H1 (cell line): ENCODE measurements around the gene LEUTX. TPM values are rescaled to one million over a fixed set of nuclear protein-coding genes. Genes with fewer than 3 reads are reported as not detected.

Source experiments
- CTCF ChIA-PET: fragments of 300-600 bp; sonication (Branson Sonifier 250); formaldehyde crosslinking; loops from one replicate; lab custom pipeline; 2021; ENCODE audit not compliant: partially characterized antibody; lab: Charles Lee
- POLR2A ChIA-PET: fragments of 300-600 bp; sonication (Branson Sonifier 250); formaldehyde crosslinking; loops from one replicate; lab custom pipeline; 2021; ENCODE audit warnings: inconsistent platforms; ENCODE audit not compliant: partially characterized antibody; lab: Charles Lee
- DNase-seq, 2 experiments: peaks; one replicate each; pipeline versions ENCODE4 v3.0.0 to v3.0.0-alpha.2; 2010 to 2022; ENCODE audit warnings: low spot score in 2 of 2, low read depth in 1 of 2, mixed read lengths in 1 of 2
- FAIRE-seq: peaks from 2 replicates; lab custom pipeline; 2011; peaks lifted over from hg19 to GRCh38; lab: Jason Lieb, UNC
- H2AFZ ChIP-seq: 2 replicates; pipeline ENCODE4 v1.8.1; 2012; ENCODE audit warnings: low read length, inconsistent platforms
- H2AK5ac ChIP-seq: 2 replicates; pipeline ENCODE4 v1.6.1; 2013; ENCODE audit warnings: low read depth, low read length
- H2BK120ac ChIP-seq: replicated peaks from 2 replicates; pipeline ENCODE3; 2013; ENCODE audit warnings: low read depth, low read length, inconsistent platforms
- H2BK12ac ChIP-seq: 2 replicates; pipeline ENCODE4 v1.6.1; 2013; ENCODE audit warnings: low read depth, low read length
- H2BK15ac ChIP-seq: 2 replicates; pipeline ENCODE4 v1.6.1; 2013; ENCODE audit warnings: low read length
- H2BK20ac ChIP-seq: 2 replicates; pipeline ENCODE4 v1.6.1; 2013; ENCODE audit warnings: low read length
- H2BK5ac ChIP-seq: 2 replicates; pipeline ENCODE4 v1.6.1; 2013; ENCODE audit warnings: low read depth, low read length
- H3K14ac ChIP-seq: 2 replicates; pipeline ENCODE4 v1.6.1; 2013; ENCODE audit warnings: inconsistent platforms; ENCODE audit not compliant: insufficient read length
- H3K18ac ChIP-seq: 2 replicates; pipeline ENCODE4 v1.6.1; 2013; ENCODE audit warnings: low read length; ENCODE audit errors: extremely low read depth
- H3K23ac ChIP-seq: 2 replicates; pipeline ENCODE4 v1.6.1; 2013; ENCODE audit warnings: inconsistent platforms; ENCODE audit not compliant: insufficient read length
- H3K23me2 ChIP-seq: 2 replicates; pipeline ENCODE4 v1.6.1; 2013; ENCODE audit warnings: low read depth, low read length
- H3K27ac ChIP-seq: 2 replicates; pipeline ENCODE4 v1.6.1; 2011; ENCODE audit warnings: low read depth, low read length, inconsistent platforms
- H3K27me3 ChIP-seq, 4 experiments: replicated peaks in 1 of 4; 1 replicate in 1 of 4; 2 replicates in 3 of 4; pipeline versions ENCODE4 v1.6.1 to v1.8.1; 2011 to 2013; ENCODE audit warnings: low read length in 3 of 4, mild to moderate bottlenecking in 3 of 4, inconsistent platforms in 2 of 4, mixed read lengths in 2 of 4, moderate library complexity in 1 of 4; ENCODE audit not compliant: control insufficient read depth in 3 of 4, insufficient read depth in 3 of 4; ENCODE audit errors: extremely low read depth in 1 of 4
- H3K36me3 ChIP-seq, 4 experiments: 2 replicates each; pipeline versions ENCODE4 v1.6.1 to v1.8.1; 2011 to 2013; ENCODE audit warnings: mild to moderate bottlenecking in 4 of 4, low read length in 3 of 4, moderate library complexity in 2 of 4, control low read depth in 1 of 4, inconsistent platforms in 1 of 4; ENCODE audit not compliant: insufficient read depth in 4 of 4, control insufficient read depth in 2 of 4
- H3K4ac ChIP-seq: replicated peaks from 2 replicates; pipeline ENCODE3; 2013; ENCODE audit warnings: low read length, low read depth, mixed read lengths, inconsistent platforms; ENCODE audit not compliant: insufficient read length
- H3K4me1 ChIP-seq, 4 experiments: replicated peaks in 1 of 4; 1 replicate in 1 of 4; 2 replicates in 3 of 4; pipeline versions ENCODE4 v1.6.1 to v1.8.1; 2011 to 2013; ENCODE audit warnings: low read length in 3 of 4, inconsistent platforms in 2 of 4, mixed read lengths in 1 of 4; ENCODE audit not compliant: insufficient read depth in 4 of 4, control insufficient read depth in 3 of 4
- H3K4me2 ChIP-seq, 2 experiments: 2 replicates each; pipeline versions ENCODE4 v1.6.1 to v1.8.1; 2011 to 2013; ENCODE audit warnings: low read depth in 2 of 2, low read length in 2 of 2, control low read depth in 1 of 2, inconsistent platforms in 1 of 2, mild to moderate bottlenecking in 1 of 2; ENCODE audit not compliant: insufficient read depth in 1 of 2
- H3K4me3 ChIP-seq, 4 experiments: fragments of 200-600, 300-600 bp in 1 of 4; sonication (generic), shearing (Covaris generic), sonication (Bioruptor Twin) in 1 of 4; 2 replicates each; pipeline versions ENCODE4 v1.5.1 to v1.8.1; 2011 to 2016; ENCODE audit warnings: low read length in 4 of 4, low read depth in 3 of 4, control low read depth in 2 of 4, inconsistent platforms in 2 of 4, mild to moderate bottlenecking in 2 of 4, mixed read lengths in 1 of 4, moderate library complexity in 1 of 4; ENCODE audit not compliant: insufficient read depth in 2 of 4; ENCODE audit errors: extremely low read depth in 1 of 4
- H3K56ac ChIP-seq: replicated peaks from 2 replicates; pipeline ENCODE3; 2013; ENCODE audit warnings: low read depth, mild to moderate bottlenecking, mixed read lengths, low read length, inconsistent platforms; ENCODE audit not compliant: insufficient read length
- H3K79me1 ChIP-seq: 2 replicates; pipeline ENCODE4 v1.6.1; 2013; ENCODE audit warnings: low read depth, low read length, control low read depth
- H3K79me2 ChIP-seq, 2 experiments: 2 replicates each; pipeline versions ENCODE4 v1.6.1 to v1.8.1; 2012 to 2013; ENCODE audit warnings: low read length in 2 of 2, mild to moderate bottlenecking in 2 of 2, inconsistent platforms in 1 of 2; ENCODE audit not compliant: insufficient read depth in 2 of 2, control insufficient read depth in 1 of 2
- H3K9ac ChIP-seq, 4 experiments: replicated peaks in 1 of 4; 1 replicate in 1 of 4; 2 replicates in 3 of 4; pipeline versions ENCODE4 v1.6.1 to v1.8.1; 2011 to 2013; ENCODE audit warnings: low read depth in 3 of 4, low read length in 3 of 4, control low read depth in 2 of 4, mild to moderate bottlenecking in 2 of 4, moderate library complexity in 2 of 4, inconsistent platforms in 1 of 4; ENCODE audit errors: extremely low read depth in 1 of 4
- H3K9me3 ChIP-seq, 2 experiments: 2 replicates each; pipeline versions ENCODE4 v1.6.1 to v1.8.1; 2012 to 2013; ENCODE audit warnings: mild to moderate bottlenecking in 2 of 2, moderate library complexity in 2 of 2, control low read depth in 1 of 2, inconsistent platforms in 1 of 2, low read depth in 1 of 2, low read length in 1 of 2, mixed read lengths in 1 of 2; ENCODE audit not compliant: insufficient read depth in 2 of 2
- H4K20me1 ChIP-seq, 2 experiments: replicated peaks in 1 of 2; 2 replicates each; pipeline versions ENCODE3 to v1.8.1; 2011 to 2013; ENCODE audit warnings: inconsistent platforms in 2 of 2, low read length in 2 of 2, mild to moderate bottlenecking in 1 of 2; ENCODE audit not compliant: insufficient read depth in 2 of 2, control insufficient read depth in 1 of 2
- H4K5ac ChIP-seq: 2 replicates; pipeline ENCODE4 v1.6.1; 2013; ENCODE audit warnings: low read length, low read depth, mixed read lengths, inconsistent platforms; ENCODE audit not compliant: insufficient read length
- H4K8ac ChIP-seq: 2 replicates; pipeline ENCODE4 v1.8.0; 2013; ENCODE audit warnings: mild to moderate bottlenecking, moderate library complexity, low read length, inconsistent platforms; ENCODE audit not compliant: insufficient read depth; ENCODE audit errors: extremely low read depth
- H4K91ac ChIP-seq: replicated peaks from 2 replicates; pipeline ENCODE3; 2013; ENCODE audit warnings: low read length, mixed read lengths, inconsistent platforms; ENCODE audit not compliant: insufficient read length
- CHD1 ChIP-seq: IDR thresholded peaks from 2 replicates; pipeline ENCODE4 v1.6.1; 2012; ENCODE audit warnings: low read depth, low read length, improper control_type of control experiment
- CTCF ChIP-seq, 3 experiments: IDR thresholded peaks; 1 replicate in 2 of 3; 2 replicates in 1 of 3; pipeline versions ENCODE4 v1.5.1 to v1.6.1; 2011; ENCODE audit warnings: low read length in 3 of 3, mild to moderate bottlenecking in 3 of 3, inconsistent platforms in 2 of 3, low read depth in 1 of 3, moderate library complexity in 1 of 3; ENCODE audit not compliant: insufficient read depth in 1 of 3; ENCODE audit errors: control extremely low read depth in 1 of 3
- JUND ChIP-seq: IDR thresholded peaks from 2 replicates; pipeline ENCODE4 v1.6.1; 2011; ENCODE audit warnings: mild to moderate bottlenecking, improper control_type of control experiment, low read length
- KDM5A ChIP-seq: fragments of 200-600 bp; IDR thresholded peaks from 2 replicates; pipeline ENCODE4 v1.7.1; 2012; ENCODE audit warnings: mild to moderate bottlenecking, low read length, inconsistent platforms, mixed read lengths
- RAD21 ChIP-seq, 2 experiments: IDR thresholded peaks in 1 of 2; conservative IDR thresholded peaks in 1 of 2; 2 replicates each; pipeline ENCODE4 v1.6.1; 2011; ENCODE audit warnings: low read depth in 2 of 2, low read length in 2 of 2, improper control_type of control experiment in 1 of 2, inconsistent platforms in 1 of 2, mild to moderate bottlenecking in 1 of 2, moderate library complexity in 1 of 2
- TBP ChIP-seq: IDR thresholded peaks from 2 replicates; pipeline ENCODE4 v1.6.1; 2011; ENCODE audit warnings: low read depth, low read length, improper control_type of control experiment
- WGBS, 2 experiments: shearing (Covaris generic) in 1 of 2; methylation state at CpG; one replicate each; pipeline versions ENCODE4 v1.1.6 to v1.1.7; 2013 to 2015; ENCODE audit warnings: low lambda C conversion rate in 2 of 2, mixed read lengths in 2 of 2, inconsistent platforms in 1 of 2, low coverage in 1 of 2, missing lambda C conversion rate in 1 of 2; ENCODE audit not compliant: insufficient replicate concordance in 2 of 2, insufficient coverage in 1 of 2, insufficient read length in 1 of 2; ENCODE audit errors: extremely low coverage in 1 of 2, missing lambda C conversion rate in 1 of 2; 5-methylcytosine and 5-hydroxymethylcytosine counted together
- polyA plus RNA-seq, 7 experiments: library from polyadenylated mRNA; depleted of rRNA in 3 of 7; stranded (reverse) in 5 of 7; unstranded in 2 of 7; fragments of >200 nt in 5 of 7; fragments of 200-250 nt in 2 of 7; gene quantifications; 1 replicate in 5 of 7; 2 replicates in 1 of 7; 4 replicates in 1 of 7; pipeline versions ENCODE4 v1.2.1 to v1.2.3, GENCODE V29; 2011 to 2013; ENCODE audit warnings: missing spikeins in 2 of 7, mixed read lengths in 2 of 7
- total RNA-seq: library from RNA; stranded (reverse); fragmentation: NEBNext Ultra II Directional; extraction: Animal tissue kit (Norgen Biotek cat#: 25700); gene quantifications from 2 replicates; pipeline ENCODE4 v1.2.1, GENCODE V29; 2021

LEUTX gene
- total and polyA plus RNA-seq, 2 of the 8 experiments (the other 6 are each of a cell fraction or from before 2014, with no cell fraction given), result not detected

GRCh38 chr19:39765091-39766076 lies 13.3 kb upstream of the LEUTX start:
- ChIA-PET CTCF (interaction anchor here (0.6 to 7.9 kb wide), 22 partner anchors 7 to 257 kb away, joined by 3 to 50 read pairs (median 4); no protein-coding TSS in a partner anchor), POLR2A (no interaction called here)
- H3K9me3 ChIP-seq, result peaks cover 0 to 5% of the 10 kb centered on the region in 2 experiments; a peak in 1 of 4 replicates
- FAIRE-seq, result peak; percentile 85
- H3K36me3 ChIP-seq, result no peaks in the 10 kb centered on the region
- no peak overlapping the region for H3K4me3 ChIP-seq
- no peaks in the 10 kb centered on the region for H3K79me1 ChIP-seq
- H3K27ac ChIP-seq, result no peak overlapping the region
- no peak overlapping the region for H3K18ac ChIP-seq
- no peak overlapping the region for H3K4ac ChIP-seq
- no peaks in the 10 kb centered on the region for H4K20me1 ChIP-seq
- no peaks in the 10 kb centered on the region for H3K79me2 ChIP-seq
- no peak overlapping the region for H4K91ac ChIP-seq
- no peak overlapping the region for H2AFZ ChIP-seq
- no peaks in the 10 kb centered on the region for H3K23me2 ChIP-seq
- TF ChIP-seq TBP, result no peak
- no peak for TF ChIP-seq CHD1
- TF ChIP-seq CTCF (IDR thresholded peaks at IDR 0.05; ENCODE audit: control extremely low read depth in 1 of 3, insufficient read depth in 1 of 3, low read depth in 1 of 3, low read length in 3 of 3), result peak; percentile 72 to 80 (median 72)
- no peak for TF ChIP-seq KDM5A
- TF ChIP-seq JUND, result no peak
- TF ChIP-seq RAD21 (IDR thresholded peaks at IDR 0.05 in 1 of 2, conservative IDR thresholded peaks at IDR 0.05 in 1 of 2; ENCODE audit: low read depth in 2 of 2, low read length in 2 of 2), result peak in 1 of 2 experiments; percentile 49; a peak in 3 of 4 replicates
- DNase-seq, result peak; percentile 13 to 77
- H3K14ac ChIP-seq, result no peak overlapping the region
- H3K4me2 ChIP-seq, result 0 out of 4 replicates have a peak overlapping the region, but pooled peaks of 1 of the 2 experiments have one; percentile 3
- H2BK12ac ChIP-seq, result no peak overlapping the region
- H4K5ac ChIP-seq, result no peak overlapping the region
- H2BK20ac ChIP-seq, result no peak overlapping the region
- H2BK5ac ChIP-seq, result no peak overlapping the region
- no peak overlapping the region for H4K8ac ChIP-seq
- H3K56ac ChIP-seq, result no peak overlapping the region
- no peak overlapping the region for H2AK5ac ChIP-seq
- no peak overlapping the region for H3K23ac ChIP-seq
- H3K4me1 ChIP-seq, result peaks cover 0 to 12% (median 5%) of the 10 kb centered on the region in 4 experiments; a peak in 5 of 7 replicates
- 48% methylated on average over 16 of the region's 16 CpGs; no CpG with 5 or more reads in 1 of the 2 experiments for WGBS, 2 experiments
- no peak overlapping the region for H3K9ac ChIP-seq
- no peak overlapping the region for H2BK15ac ChIP-seq
- no peaks in the 10 kb centered on the region for H3K27me3 ChIP-seq
- no peak overlapping the region for H2BK120ac ChIP-seq
